ENCODE measurements around the gene RPTOR. TPM values are rescaled to one million over a fixed set of nuclear protein-coding genes. Genes with fewer than 3 reads are reported as not detected.

Gene RPTOR
- total RNA-seq, 4 donors from 2014 or later: 34.1 to 65.8 (median 43.6) TPM

DNA sequence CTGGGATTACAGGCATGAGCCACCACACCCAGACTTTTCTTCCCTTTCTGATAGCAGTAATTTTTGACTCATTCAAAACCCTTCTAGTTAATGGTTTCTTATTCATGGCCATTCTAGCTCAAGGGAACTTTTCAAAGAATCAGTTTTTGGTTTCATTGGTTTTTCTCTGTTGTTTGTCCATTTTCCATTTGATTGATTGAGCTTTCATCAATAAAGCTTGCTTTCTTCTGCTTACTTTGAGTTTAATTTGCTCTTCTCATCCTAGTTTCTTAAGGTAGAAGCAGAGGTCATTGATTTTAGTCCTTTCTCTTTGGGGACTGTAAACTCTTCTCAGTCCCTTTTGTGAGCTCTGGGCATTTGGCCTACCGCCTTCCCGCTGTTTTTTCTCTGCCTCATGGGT lies 365.0 kb downstream of the RPTOR start:
- 92% methylated on average over 2 of the region's 2 CpGs for WGBS
- H3K36me3 ChIP-seq: peaks cover 13 to 87% (median 61%) of the 10 kb centered on the region in 4 donors

DNA sequence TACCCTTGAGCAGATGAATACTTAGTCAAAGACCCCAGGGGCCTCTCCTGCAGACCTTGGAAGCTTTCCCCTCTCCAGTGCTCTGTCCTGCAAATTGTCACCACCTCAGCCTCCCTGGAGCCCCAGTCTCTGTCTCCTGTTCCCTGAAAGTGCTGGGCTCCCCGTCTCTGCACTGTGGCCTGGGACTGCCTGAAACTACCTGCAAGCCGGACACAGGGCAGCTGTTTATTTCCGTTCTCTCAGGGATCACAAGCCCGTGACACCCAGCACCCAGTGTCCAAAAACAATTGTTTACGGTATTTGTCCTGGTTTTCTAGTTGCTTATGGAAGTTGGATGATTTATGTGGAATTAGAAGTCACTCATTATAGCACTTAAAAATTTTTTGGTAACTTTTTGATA lies 365.4 kb downstream of the RPTOR start:
- intact Hi-C loops (cut with DNase I): no loop called here
- 95% methylated on average over 5 of the region's 5 CpGs for WGBS
- Histone ChIP-seq H3K4me3 (no peak overlapping the region), H3K36me3 (peaks cover 13 to 87% (median 61%) of the 10 kb centered on the region in 4 donors), H3K27me3 (no peaks in the 10 kb centered on the region), H3K4me1 (no peaks in the 10 kb centered on the region), H3K9me3 (no peaks in the 10 kb centered on the region), H3K27ac (replicated peaks in 1 of 4) (no peak overlapping the region)
- no peak for DNase-seq (ENCODE audit: extremely low spot score)
- TF ChIP-seq, protein P1, sequence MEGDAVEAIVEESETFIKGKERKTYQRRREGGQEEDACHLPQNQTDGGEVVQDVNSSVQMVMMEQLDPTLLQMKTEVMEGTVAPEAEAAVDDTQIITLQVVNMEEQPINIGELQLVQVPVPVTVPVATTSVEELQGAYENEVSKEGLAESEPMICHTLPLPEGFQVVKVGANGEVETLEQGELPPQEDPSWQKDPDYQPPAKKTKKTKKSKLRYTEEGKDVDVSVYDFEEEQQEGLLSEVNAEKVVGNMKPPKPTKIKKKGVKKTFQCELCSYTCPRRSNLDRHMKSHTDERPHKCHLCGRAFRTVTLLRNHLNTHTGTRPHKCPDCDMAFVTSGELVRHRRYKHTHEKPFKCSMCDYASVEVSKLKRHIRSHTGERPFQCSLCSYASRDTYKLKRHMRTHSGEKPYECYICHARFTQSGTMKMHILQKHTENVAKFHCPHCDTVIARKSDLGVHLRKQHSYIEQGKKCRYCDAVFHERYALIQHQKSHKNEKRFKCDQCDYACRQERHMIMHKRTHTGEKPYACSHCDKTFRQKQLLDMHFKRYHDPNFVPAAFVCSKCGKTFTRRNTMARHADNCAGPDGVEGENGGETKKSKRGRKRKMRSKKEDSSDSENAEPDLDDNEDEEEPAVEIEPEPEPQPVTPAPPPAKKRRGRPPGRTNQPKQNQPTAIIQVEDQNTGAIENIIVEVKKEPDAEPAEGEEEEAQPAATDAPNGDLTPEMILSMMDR (IDR thresholded peaks at IDR 0.05): no peak
- no peak for TF ChIP-seq EP300 (IDR thresholded peaks at IDR 0.05)
- no peak for TF ChIP-seq POLR2A (IDR thresholded peaks at IDR 0.05; ENCODE audit: low read depth)
- TF ChIP-seq POLR2AphosphoS5 (IDR thresholded peaks at IDR 0.05): no peak

More for the DNA sequence above, 365.0 kb downstream of the RPTOR start:
- DNase-seq (ENCODE audit: extremely low spot score): no peak
- Histone ChIP-seq H3K9me3 (no peaks in the 10 kb centered on the region), H3K27me3 (no peaks in the 10 kb centered on the region), H3K27ac (replicated peaks in 1 of 4) (no peak overlapping the region), H3K4me1 (no peaks in the 10 kb centered on the region), H3K4me3 (no peak overlapping the region)
- intact Hi-C loops (cut with DNase I): no loop called here
- no peak for TF ChIP-seq POLR2AphosphoS5 (IDR thresholded peaks at IDR 0.05)

DNA sequence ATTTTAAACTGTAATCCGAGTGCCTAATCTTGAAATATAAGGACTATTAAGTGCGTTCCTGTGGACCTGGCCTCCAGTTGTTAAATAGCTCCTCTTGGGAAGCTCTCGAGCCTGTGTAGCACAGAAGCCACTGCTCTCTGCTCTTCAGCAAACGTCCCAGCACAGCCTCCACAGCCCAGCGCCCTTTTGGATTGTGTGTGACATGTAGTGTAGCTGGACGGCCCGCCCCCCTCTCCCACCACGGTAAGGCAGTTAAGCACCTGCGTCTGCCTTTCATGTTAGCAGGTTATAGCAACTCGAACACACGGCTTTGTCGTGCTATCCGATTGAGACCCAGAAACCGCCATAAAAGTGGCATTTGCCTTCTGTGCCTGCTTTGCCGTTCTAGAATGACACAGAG lies 367.8 kb downstream of the RPTOR start:
- TF ChIP-seq POLR2A (IDR thresholded peaks at IDR 0.05; ENCODE audit: low read depth) (no peak), EP300 (IDR thresholded peaks at IDR 0.05) (no peak), POLR2AphosphoS5 (IDR thresholded peaks at IDR 0.05) (no peak)
- TF ChIP-seq, protein P1 (IDR thresholded peaks at IDR 0.05): no peak
- Histone ChIP-seq H3K36me3 (peaks cover 14 to 82% (median 56%) of the 10 kb centered on the region in 4 donors), H3K9me3 (no peaks in the 10 kb centered on the region), H3K4me1 (no peaks in the 10 kb centered on the region), H3K4me3 (no peak overlapping the region), H3K27ac (replicated peaks in 1 of 4) (no peak overlapping the region), H3K27me3 (no peaks in the 10 kb centered on the region)
- WGBS: 88% methylated on average over 15 of the region's 15 CpGs
- intact Hi-C loops (cut with DNase I): no loop called here
- no peak for DNase-seq (ENCODE audit: extremely low spot score)

DNA sequence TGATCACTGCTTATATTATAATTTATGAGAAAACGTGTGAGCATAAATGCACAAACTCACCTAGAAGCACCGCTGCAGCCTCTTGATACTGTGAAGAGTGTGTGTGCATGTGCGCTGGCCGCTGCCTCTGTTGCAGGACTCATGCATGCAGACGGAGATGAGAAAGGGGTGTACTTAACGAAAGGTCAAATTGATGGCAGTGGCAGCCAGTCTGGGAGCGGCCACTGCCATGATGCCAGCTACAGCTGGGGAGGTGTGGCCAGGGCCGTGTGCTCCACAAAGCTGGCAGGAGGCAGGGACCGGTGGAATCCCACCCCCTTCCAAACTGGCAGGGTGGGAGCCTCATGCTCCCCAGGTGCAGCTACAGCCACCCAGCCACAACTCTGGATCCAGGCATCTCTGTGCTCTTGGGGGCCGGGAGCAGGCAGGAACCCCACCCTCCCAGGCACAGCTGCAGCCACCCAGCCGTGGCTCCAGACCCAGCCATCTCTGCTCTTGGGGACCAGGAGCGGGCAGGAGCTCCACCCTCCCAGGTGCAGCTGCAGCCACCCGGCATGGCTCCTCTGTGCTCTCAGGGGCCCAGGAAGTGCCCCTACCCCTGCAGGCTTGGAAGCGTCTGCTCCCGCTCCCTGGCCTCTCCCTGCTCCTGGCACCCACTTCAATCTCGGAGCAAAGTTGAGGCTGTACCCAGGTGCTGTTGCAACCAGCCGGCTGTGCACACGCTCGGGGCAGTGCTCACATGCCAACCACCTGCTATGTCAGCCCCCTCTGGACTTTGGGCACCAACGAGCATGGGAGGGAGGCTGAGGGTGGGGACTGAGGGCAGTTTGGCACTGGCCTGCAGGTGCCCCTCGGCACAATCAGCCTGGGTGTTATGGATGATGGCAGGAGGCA lies 369.5 kb downstream of the RPTOR start:
- Histone ChIP-seq H3K36me3 (peaks cover 9 to 82% (median 54%) of the 10 kb centered on the region in 4 donors), H3K4me3 (no peak overlapping the region), H3K27me3 (no peaks in the 10 kb centered on the region), H3K4me1 (peaks cover 0 to 14% (median 10%) of the 10 kb centered on the region in 4 donors), H3K27ac (replicated peaks in 1 of 4) (no peak overlapping the region), H3K9me3 (no peaks in the 10 kb centered on the region)
- intact Hi-C loops (cut with DNase I): no loop called here
- 91% methylated on average over 15 of the region's 21 CpGs for WGBS
- TF ChIP-seq POLR2AphosphoS5 (IDR thresholded peaks at IDR 0.05): no peak
- TF ChIP-seq, protein P1 (IDR thresholded peaks at IDR 0.05): no peak
- TF ChIP-seq POLR2A (IDR thresholded peaks at IDR 0.05; ENCODE audit: low read depth): no peak
- TF ChIP-seq EP300 (IDR thresholded peaks at IDR 0.05): no peak
- DNase-seq (ENCODE audit: extremely low spot score): no peak

DNA sequence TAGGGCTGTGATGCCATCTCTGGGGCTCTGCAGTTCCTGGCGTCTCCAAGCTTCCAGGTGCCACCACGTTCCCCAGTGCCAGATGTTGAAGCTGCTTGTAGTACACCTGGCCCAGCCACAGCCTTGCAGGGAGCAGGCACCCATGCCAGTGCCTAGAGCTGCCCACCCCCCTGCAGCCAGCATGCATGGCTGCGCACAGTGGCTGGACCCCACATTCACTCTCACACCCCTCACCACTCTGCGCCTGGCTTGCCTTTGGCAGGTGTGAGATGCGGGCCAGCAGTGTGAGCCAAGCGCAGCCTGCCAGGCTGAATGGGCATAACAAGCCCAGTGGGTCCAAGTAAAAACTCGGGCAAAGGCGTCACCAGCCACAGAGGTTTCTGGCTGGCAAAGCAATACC lies 371.6 kb downstream of the RPTOR start:
- no peak overlapping the region for H3K27ac ChIP-seq (replicated peaks in 1 of 4)
- DNase-seq (ENCODE audit: extremely low spot score): no peak
- intact Hi-C loops (cut with DNase I): no loop called here
- H3K4me1 ChIP-seq: peaks cover 0 to 28% (median 21%) of the 10 kb centered on the region in 4 donors
- H3K9me3 ChIP-seq: no peaks in the 10 kb centered on the region
- no peak overlapping the region for H3K4me3 ChIP-seq
- no peak for TF ChIP-seq POLR2A (IDR thresholded peaks at IDR 0.05; ENCODE audit: low read depth)
- TF ChIP-seq EP300 (IDR thresholded peaks at IDR 0.05): no peak
- TF ChIP-seq, protein P1 (IDR thresholded peaks at IDR 0.05): no peak
- no peak for TF ChIP-seq POLR2AphosphoS5 (IDR thresholded peaks at IDR 0.05)
- H3K36me3 ChIP-seq: peaks cover 3 to 78% (median 41%) of the 10 kb centered on the region in 4 donors
- 85% methylated on average over 8 of the region's 8 CpGs for whole genome bisulfite sequencing
- no peaks in the 10 kb centered on the region for H3K27me3 ChIP-seq

Data from esophagus muscularis mucosa (tissue), 4 donors.